Measurements from ENCODE around the gene CACNA1A.

CACNA1A gene

GRCh38 chr19:13238891-13239534 is 267.3 kb downstream of the CACNA1A start:
- TF ChIP-seq CTBP1 (IDR thresholded peaks at IDR 0.05; ENCODE audit: borderline replicate concordance) (no peak), FOXM1 (IDR thresholded peaks at IDR 0.05; ENCODE audit: borderline replicate concordance) (no peak), TARDBP (IDR thresholded peaks at IDR 0.05) (no peak), ELF4 (IDR thresholded peaks at IDR 0.05) (no peak), ARNT (IDR thresholded peaks at IDR 0.05) (no peak)
- CTCF ChIA-PET = no interaction called here
- POLR2A ChIA-PET = no interaction called here
- DNase-seq (ENCODE audit: extremely low spot score) = no peak

GRCh38 chr19:13234518-13234917 is 271.8 kb downstream of the CACNA1A start:
- DNase-seq (ENCODE audit: extremely low spot score) = peak; percentile 83
- CTCF ChIA-PET = no interaction called here
- POLR2A ChIA-PET = no interaction called here
- TF ChIP-seq SUZ12 (IDR thresholded peaks at IDR 0.05) (no peak), BHLHE40 (IDR thresholded peaks at IDR 0.05; ENCODE audit: borderline replicate concordance) (no peak), ARNT (IDR thresholded peaks at IDR 0.05) (no peak), PKNOX1 (IDR thresholded peaks at IDR 0.05) (no peak), FOXM1 (IDR thresholded peaks at IDR 0.05; ENCODE audit: borderline replicate concordance) (no peak), ZNF384 (IDR thresholded peaks at IDR 0.05) (no peak), FOXA1 (IDR thresholded peaks at IDR 0.05) (no peak), TARDBP (IDR thresholded peaks at IDR 0.05) (no peak), SP1 (IDR thresholded peaks at IDR 0.05) (no peak), ELF4 (IDR thresholded peaks at IDR 0.05) (no peak), FOXK2 (IDR thresholded peaks at IDR 0.05) (no peak), LEF1 (IDR thresholded peaks at IDR 0.05; ENCODE audit: borderline replicate concordance) (no peak), CTBP1 (IDR thresholded peaks at IDR 0.05; ENCODE audit: borderline replicate concordance) (no peak), L3MBTL2 (conservative IDR thresholded peaks at IDR 0.05) (no peak), NFRKB (IDR thresholded peaks at IDR 0.05) (no peak), HDGF (IDR thresholded peaks at IDR 0.05; ENCODE audit: borderline replicate concordance) (no peak)

- TF ChIP-seq CTBP1 (IDR thresholded peaks at IDR 0.05; ENCODE audit: borderline replicate concordance) (no peak), ARNT (IDR thresholded peaks at IDR 0.05) (no peak), ELF4 (IDR thresholded peaks at IDR 0.05) (no peak), SP1 (IDR thresholded peaks at IDR 0.05) (no peak), HDGF (IDR thresholded peaks at IDR 0.05; ENCODE audit: borderline replicate concordance) (no peak), FOXA1 (IDR thresholded peaks at IDR 0.05) (no peak), BHLHE40 (IDR thresholded peaks at IDR 0.05; ENCODE audit: borderline replicate concordance) (no peak), L3MBTL2 (conservative IDR thresholded peaks at IDR 0.05) (no peak), FOXM1 (IDR thresholded peaks at IDR 0.05; ENCODE audit: borderline replicate concordance) (no peak), FOXK2 (IDR thresholded peaks at IDR 0.05) (no peak), LEF1 (IDR thresholded peaks at IDR 0.05; ENCODE audit: borderline replicate concordance) (no peak), SUZ12 (IDR thresholded peaks at IDR 0.05) (no peak), ZNF384 (IDR thresholded peaks at IDR 0.05) (no peak), PKNOX1 (IDR thresholded peaks at IDR 0.05) (no peak)
- no peak for DNase-seq (ENCODE audit: extremely low spot score)
- ChIA-PET CTCF (no interaction called here), POLR2A (no interaction called here)
These were observed 274.6 kb downstream of the CACNA1A start for GRCh38 chr19:13231663-13232062.

GRCh38 chr19:13229246-13229645 is 277.0 kb downstream of the CACNA1A start:
- no peak for DNase-seq (ENCODE audit: extremely low spot score)
- CTCF ChIA-PET = no interaction called here
- POLR2A ChIA-PET = no interaction called here
- no peak for TF ChIP-seq PKNOX1 (IDR thresholded peaks at IDR 0.05)
- no peak for TF ChIP-seq ARNT (IDR thresholded peaks at IDR 0.05)
- no peak for TF ChIP-seq FOXA1 (IDR thresholded peaks at IDR 0.05)
- no peak for TF ChIP-seq ZNF384 (IDR thresholded peaks at IDR 0.05)
- TF ChIP-seq ELF4 (IDR thresholded peaks at IDR 0.05) = no peak

- TF ChIP-seq LEF1 (IDR thresholded peaks at IDR 0.05; ENCODE audit: borderline replicate concordance) (no peak), FOXM1 (IDR thresholded peaks at IDR 0.05; ENCODE audit: borderline replicate concordance) (no peak), CTBP1 (IDR thresholded peaks at IDR 0.05; ENCODE audit: borderline replicate concordance) (no peak), ZNF384 (IDR thresholded peaks at IDR 0.05) (no peak), PKNOX1 (IDR thresholded peaks at IDR 0.05) (no peak), ARNT (IDR thresholded peaks at IDR 0.05) (no peak), L3MBTL2 (conservative IDR thresholded peaks at IDR 0.05) (no peak), TARDBP (IDR thresholded peaks at IDR 0.05) (no peak), NFRKB (IDR thresholded peaks at IDR 0.05) (no peak), HDGF (IDR thresholded peaks at IDR 0.05; ENCODE audit: borderline replicate concordance) (no peak), BHLHE40 (IDR thresholded peaks at IDR 0.05; ENCODE audit: borderline replicate concordance) (no peak), SUZ12 (IDR thresholded peaks at IDR 0.05) (no peak), ELF4 (IDR thresholded peaks at IDR 0.05) (no peak), FOXA1 (IDR thresholded peaks at IDR 0.05) (no peak), FOXK2 (IDR thresholded peaks at IDR 0.05) (no peak), SP1 (IDR thresholded peaks at IDR 0.05) (no peak)
- ChIA-PET POLR2A (no interaction called here), CTCF (no interaction called here)
- DNase-seq (ENCODE audit: extremely low spot score) = peak; percentile 47
These were observed 277.7 kb downstream of the CACNA1A start for GRCh38 chr19:13228561-13228960.

GRCh38 chr19:13226983-13227382 is 279.3 kb downstream of the CACNA1A start:
- TF ChIP-seq BHLHE40 (IDR thresholded peaks at IDR 0.05; ENCODE audit: borderline replicate concordance) (no peak), SUZ12 (IDR thresholded peaks at IDR 0.05) (no peak), FOXA1 (IDR thresholded peaks at IDR 0.05) (no peak), NFRKB (IDR thresholded peaks at IDR 0.05) (no peak), CTBP1 (IDR thresholded peaks at IDR 0.05; ENCODE audit: borderline replicate concordance) (no peak), PKNOX1 (IDR thresholded peaks at IDR 0.05) (no peak), FOXK2 (IDR thresholded peaks at IDR 0.05) (no peak), L3MBTL2 (conservative IDR thresholded peaks at IDR 0.05) (no peak)
- ChIA-PET CTCF (no interaction called here), POLR2A (no interaction called here)
- DNase-seq (ENCODE audit: extremely low spot score) = no peak
